ENCODE measurements around the gene KAZN. TPM values are rescaled to one million over a fixed set of nuclear protein-coding genes. Genes with fewer than 3 reads are reported as not detected.

Gene KAZN
- total and polyA plus RNA-seq, 2 of the 8 experiments (the other 6 are each of a cell fraction or from before 2014, with no cell fraction given): 3.7 to 11.8 TPM

- Histone ChIP-seq H2BK15ac (ENCODE audit: low read length) (no peak overlapping the region), H2BK12ac (ENCODE audit: low read depth, low read length) (no peak overlapping the region), H2AK5ac (ENCODE audit: low read depth, low read length) (no peak overlapping the region), H3K4me2 (ENCODE audit: insufficient read depth in 1 of 2, low read depth in 2 of 2, low read length in 2 of 2) (no peak overlapping the region), H3K36me3 (ENCODE audit: control insufficient read depth in 2 of 4, insufficient read depth in 4 of 4, low read length in 3 of 4) (no peaks in the 10 kb centered on the region), H3K4ac (replicated peaks; ENCODE audit: insufficient read length, low read depth, low read length) (no peak overlapping the region), H4K20me1 (replicated peaks in 1 of 2; ENCODE audit: control insufficient read depth in 1 of 2, insufficient read depth in 2 of 2, low read length in 2 of 2) (no peaks in the 10 kb centered on the region), H3K23ac (ENCODE audit: insufficient read length) (no peak overlapping the region), H3K79me2 (ENCODE audit: control insufficient read depth in 1 of 2, insufficient read depth in 2 of 2, low read length in 2 of 2) (no peaks in the 10 kb centered on the region), H3K9me3 (ENCODE audit: insufficient read depth in 2 of 2, low read depth in 1 of 2, low read length in 1 of 2) (no peaks in the 10 kb centered on the region), H3K9ac (replicated peaks in 1 of 4; ENCODE audit: extremely low read depth in 1 of 4, low read depth in 3 of 4, low read length in 3 of 4) (no peak overlapping the region), H2BK20ac (ENCODE audit: low read length) (no peak overlapping the region), H3K27me3 (replicated peaks in 1 of 4; ENCODE audit: control insufficient read depth in 3 of 4, extremely low read depth in 1 of 4, insufficient read depth in 3 of 4, low read length in 3 of 4) (no peaks in the 10 kb centered on the region), H2BK5ac (ENCODE audit: low read depth, low read length) (no peak overlapping the region), H4K8ac (ENCODE audit: extremely low read depth, insufficient read depth, low read length) (no peak overlapping the region), H2BK120ac (replicated peaks; ENCODE audit: low read depth, low read length) (no peak overlapping the region), H3K4me3 (ENCODE audit: extremely low read depth in 1 of 4, insufficient read depth in 2 of 4, low read depth in 3 of 4, low read length in 4 of 4) (no peak overlapping the region), H3K18ac (ENCODE audit: extremely low read depth, low read length) (no peak overlapping the region; the same call in 1 of the 2 replicates), H2AFZ (ENCODE audit: low read length) (no peak overlapping the region), H3K27ac (ENCODE audit: low read depth, low read length) (no peak overlapping the region), H3K14ac (ENCODE audit: insufficient read length) (no peak overlapping the region), H4K5ac (ENCODE audit: insufficient read length, low read depth, low read length) (no peak overlapping the region), H4K91ac (replicated peaks; ENCODE audit: insufficient read length, low read length) (no peak overlapping the region), H3K23me2 (ENCODE audit: low read depth, low read length) (no peaks in the 10 kb centered on the region), H3K79me1 (ENCODE audit: low read depth, low read length) (no peaks in the 10 kb centered on the region; the same call in 1 of the 2 replicates), H3K4me1 (replicated peaks in 1 of 4; ENCODE audit: control insufficient read depth in 3 of 4, insufficient read depth in 4 of 4, low read length in 3 of 4) (peaks cover 3 to 15% (median 6%) of the 10 kb centered on the region in 4 experiments; a peak in 6 of 7 replicates), H3K56ac (replicated peaks; ENCODE audit: insufficient read length, low read depth, low read length) (no peak overlapping the region)
- FAIRE-seq: no peak
- POLR2A ChIA-PET (ENCODE audit: partially characterized antibody): no interaction called here
- CTCF ChIA-PET (ENCODE audit: partially characterized antibody): interaction anchor here (0.6 to 3.3 kb wide), 11 partner anchors 9 to 252 kb away, joined by 3 to 23 read pairs (median 5); partner anchors contain the start of gene KAZN
- no peak for DNase-seq (ENCODE audit: low read depth in 1 of 2, low spot score in 2 of 2)
- 85% methylated on average over 9 of the region's 9 CpGs; no CpG with 5 or more reads in 1 of the 2 experiments for WGBS, 2 experiments (ENCODE audit: extremely low coverage in 1 of 2, insufficient coverage in 1 of 2, insufficient read length in 1 of 2, insufficient replicate concordance in 2 of 2, low coverage in 1 of 2, low lambda C conversion rate in 2 of 2, missing lambda C conversion rate in 1 of 2)
- TF ChIP-seq MAX (IDR thresholded peaks at IDR 0.05) (no peak), TAF1 (IDR thresholded peaks at IDR 0.05; ENCODE audit: low read depth, low read length) (no peak), RAD21 (IDR thresholded peaks at IDR 0.05 in 1 of 2, conservative IDR thresholded peaks at IDR 0.05 in 1 of 2; ENCODE audit: low read depth in 2 of 2, low read length in 2 of 2) (no peak), E2F6 (IDR thresholded peaks at IDR 0.05) (no peak), POLR2A (IDR thresholded peaks at IDR 0.05; ENCODE audit: control extremely low read depth in 1 of 2, low read depth in 2 of 2, low read length in 2 of 2) (no peak), EZH2 (IDR thresholded peaks at IDR 0.05; ENCODE audit: low read depth, low read length, severe bottlenecking) (no peak), HDAC6 (IDR thresholded peaks at IDR 0.05; ENCODE audit: low read depth, low read length) (no peak), TBP (IDR thresholded peaks at IDR 0.05; ENCODE audit: low read depth, low read length) (no peak), CBX8 (IDR thresholded peaks at IDR 0.05; ENCODE audit: borderline replicate concordance, low read depth, low read length) (no peak), RFX5 (IDR thresholded peaks at IDR 0.05; ENCODE audit: borderline replicate concordance, low read depth, low read length) (no peak), ATF2 (IDR thresholded peaks at IDR 0.05; ENCODE audit: low read length) (no peak)
Observed at GRCh38 chr1:14786109-14786675, 187.7 kb downstream of the KAZN start.
